A673 (cell line): ENCODE data around the gene PNMT.
"Not testable (repeated sequence)": the region's sequence is repeated elsewhere in the genome, so short reads cannot be mapped to it uniquely, and the experiment has no call there.

Experiments
- CTCF ChIP-seq: fragments of 300-800, 200-600 bp; sonication (generic); conservative IDR thresholded peaks from 2 replicates; pipeline ENCODE4 v1.5.1; 2017; ENCODE audit warnings: low read depth, mild to moderate bottlenecking, antibody characterized with exemption, low read length, moderate library complexity, mixed read lengths
- EZH2 ChIP-seq: fragments of 200-600 bp; sonication (generic); IDR thresholded peaks from 2 replicates; pipeline ENCODE4 v1.6.1; 2017; ENCODE audit warnings: borderline replicate concordance, low read depth, mild to moderate bottlenecking, mixed read lengths, antibody characterized with exemption, low read length; ENCODE audit not compliant: poor library complexity, severe bottlenecking

- TF ChIP-seq CTCF, EZH2: not testable (repeated sequence)
Observed at GRCh38 chr17:39699157-39699817, 31.0 kb downstream of the PNMT start.
